CD4-positive, alpha-beta T cell treated with Interleukin-17A for 4 hours (primary cell): Measurements from ENCODE around the gene ANKRD2.

Source experiments
- DNase-seq: peaks from one replicate; pipeline ENCODE4 v3.0.0-alpha.2; 2020; ENCODE audit warnings: mixed read lengths

Gene ANKRD2

GRCh38 chr10:97597778-97598177 is 25.2 kb downstream of the ANKRD2 start:
- DNase-seq = no peak

- DNase-seq = no peak
These were observed 26.1 kb downstream of the ANKRD2 start for GRCh38 chr10:97598407-97599271.

GRCh38 chr10:97599272-97599619 is 26.7 kb downstream of the ANKRD2 start:
- no peak for DNase-seq

- DNase-seq = no peak
These were observed 28.0 kb downstream of the ANKRD2 start for GRCh38 chr10:97600616-97601015.

- no peak for DNase-seq
These were observed 29.0 kb downstream of the ANKRD2 start for GRCh38 chr10:97601268-97602215.

- DNase-seq = no peak
These were observed 34.6 kb downstream of the ANKRD2 start for GRCh38 chr10:97607095-97607636.

- no peak for DNase-seq
These were observed 36.5 kb downstream of the ANKRD2 start for GRCh38 chr10:97608991-97609561.

- DNase-seq = no peak
These were observed 38.9 kb downstream of the ANKRD2 start for GRCh38 chr10:97611473-97611872.

- no peak for DNase-seq
These were observed 39.8 kb downstream of the ANKRD2 start for GRCh38 chr10:97612386-97612785.

GRCh38 chr10:97618285-97618684 is 45.7 kb downstream of the ANKRD2 start:
- DNase-seq = no peak

- no peak for DNase-seq
These were observed 46.2 kb downstream of the ANKRD2 start for GRCh38 chr10:97618733-97619132.

- DNase-seq = no peak
These were observed 50.7 kb downstream of the ANKRD2 start for GRCh38 chr10:97623277-97623676.

GRCh38 chr10:97627731-97628130 is 55.2 kb downstream of the ANKRD2 start:
- DNase-seq = no peak

- DNase-seq = no peak
These were observed 55.6 kb downstream of the ANKRD2 start for GRCh38 chr10:97628228-97628627.

- DNase-seq = no peak
These were observed 56.7 kb downstream of the ANKRD2 start for GRCh38 chr10:97629289-97629688.

GRCh38 chr10:97631098-97631497 is 58.5 kb downstream of the ANKRD2 start:
- no peak for DNase-seq

GRCh38 chr10:97632949-97633884 is 60.6 kb downstream of the ANKRD2 start, which contains the start of gene MORN4:
MORN4 (minus strand) TSS chr10:97633500; CDS start chr10:97619653, 13,847 bp downstream.
- DNase-seq = peak; percentile 93
